Activated CD8-positive, alpha-beta memory T cell treated with anti-CD3 and anti-CD28 coated beads, Interleukin-2, amount 50 U/mL, for 1 hour (primary cell): ENCODE data around the gene CYP4Z1.
"Not testable (repeated sequence)": the region's sequence is repeated elsewhere in the genome, so short reads cannot be mapped to it uniquely, and the experiment has no call there.

Experiments
- DNase-seq: peaks from one replicate; pipeline ENCODE4 v3.0.0-alpha.2; 2020; ENCODE audit errors: extremely low read depth

CYP4Z1 gene

DNA sequence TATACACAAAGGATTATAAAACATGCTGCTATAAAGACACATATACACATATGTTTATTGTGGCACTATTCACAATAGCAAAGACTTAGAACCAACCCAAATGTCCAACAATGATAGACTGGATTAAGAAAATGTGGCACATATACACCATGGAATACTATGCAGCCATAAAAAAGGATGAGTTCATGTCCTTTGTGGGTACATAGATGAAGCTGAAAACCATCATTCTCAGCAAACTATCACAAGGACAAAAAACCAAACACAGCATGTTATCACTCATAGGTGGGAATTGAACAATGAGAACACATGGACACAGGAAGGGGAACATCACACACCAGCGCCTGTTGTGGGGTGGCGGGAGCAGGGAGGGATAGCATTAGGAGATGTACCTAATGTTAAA, 60.0 kb downstream of the CYP4Z1 start:
- DNase-seq, result not testable (repeated sequence)

DNA sequence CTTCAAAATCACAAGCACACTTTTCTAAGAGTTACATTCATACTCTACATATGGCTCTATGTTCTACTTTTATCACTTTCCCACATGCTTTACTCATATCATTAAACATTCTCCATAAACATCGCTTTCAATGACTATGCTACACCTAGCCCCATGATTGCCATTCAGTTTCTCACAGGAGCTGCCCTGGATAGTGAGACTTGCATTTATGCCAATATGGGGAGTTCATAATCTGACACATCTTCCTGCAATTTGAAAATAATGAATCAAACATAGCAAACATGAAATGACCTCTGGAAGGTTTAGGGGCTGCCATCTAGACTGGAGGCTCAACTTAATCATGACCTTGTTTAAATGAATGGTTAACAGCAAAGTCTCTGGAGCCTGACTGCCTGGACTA, 61.2 kb downstream of the CYP4Z1 start:
- DNase-seq, result no peak

DNA sequence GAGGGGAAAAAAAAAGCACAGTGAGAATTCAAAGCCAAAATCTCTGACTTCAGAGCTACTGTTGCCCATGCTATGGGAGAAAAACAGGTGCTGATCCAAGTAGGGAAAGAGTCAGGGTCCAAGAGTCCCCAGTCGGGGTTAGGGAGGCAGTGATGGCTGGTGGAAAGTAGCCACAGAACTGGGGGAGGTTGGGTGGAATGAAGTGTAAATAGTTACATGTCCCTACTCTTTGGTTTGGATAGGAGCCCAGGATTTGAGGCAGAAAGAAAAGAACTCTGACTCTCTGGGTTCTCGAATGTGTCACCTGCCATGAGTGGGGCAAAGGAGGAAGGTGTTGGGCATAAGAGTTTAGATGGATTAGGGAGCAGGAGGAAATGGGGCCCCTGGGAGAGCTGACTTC, 61.8 kb downstream of the CYP4Z1 start:
- not testable (repeated sequence) for DNase-seq

DNA sequence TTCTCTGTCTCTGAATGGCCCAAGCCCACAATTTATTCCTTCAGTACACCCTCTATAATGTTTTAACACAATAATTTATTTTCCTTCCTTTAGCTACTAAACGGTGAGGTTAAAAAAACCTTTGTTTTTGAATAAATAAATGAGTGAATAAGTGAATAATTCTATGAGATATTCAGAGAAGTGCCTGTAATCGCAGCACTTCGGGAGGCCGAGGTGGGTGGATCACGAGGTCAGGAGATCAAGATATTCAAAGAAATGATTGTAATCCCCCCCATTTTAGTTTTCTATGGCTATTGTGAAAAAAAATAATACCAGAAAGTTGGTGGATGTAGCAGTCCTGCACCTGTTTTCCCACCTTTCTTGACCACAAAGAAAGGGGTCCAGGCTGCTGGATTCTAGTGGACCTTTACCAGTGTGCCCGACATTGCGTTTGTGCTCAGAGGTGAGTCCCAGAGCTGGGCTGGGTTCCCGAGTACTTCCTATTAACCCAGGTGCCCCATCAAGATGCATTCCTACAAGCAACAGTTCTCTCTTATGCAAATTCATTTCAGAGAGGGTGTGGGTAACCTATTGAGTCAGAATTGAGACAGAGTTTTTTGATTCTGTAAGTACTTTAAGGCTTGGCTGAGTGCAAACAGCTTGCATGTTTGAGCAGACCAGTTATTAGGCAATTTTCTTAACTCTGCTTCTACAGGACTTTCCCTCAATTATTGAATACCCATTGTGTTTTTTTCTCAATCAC, 62.6 kb downstream of the CYP4Z1 start:
- DNase-seq, result not testable (repeated sequence)

DNA sequence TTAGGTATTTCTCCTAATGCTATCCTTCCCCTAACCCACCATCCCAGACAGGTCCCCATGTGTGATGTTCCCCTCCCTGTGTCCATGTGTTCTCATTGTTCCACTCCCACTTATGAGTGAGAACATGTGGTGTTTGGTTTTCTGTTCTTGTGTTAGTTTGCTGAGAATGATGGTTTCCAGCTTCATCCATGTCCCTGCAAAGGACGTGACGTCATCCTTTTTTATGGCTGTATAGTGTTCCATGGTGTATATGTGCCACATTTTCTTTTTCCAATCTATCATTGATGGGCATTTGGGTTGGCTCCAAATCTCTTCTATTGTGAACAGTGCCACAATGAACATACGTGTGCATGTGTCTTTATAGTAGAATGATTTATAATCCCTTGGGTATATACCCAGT, 65.6 kb downstream of the CYP4Z1 start:
- DNase-seq, result not testable (repeated sequence)

DNA sequence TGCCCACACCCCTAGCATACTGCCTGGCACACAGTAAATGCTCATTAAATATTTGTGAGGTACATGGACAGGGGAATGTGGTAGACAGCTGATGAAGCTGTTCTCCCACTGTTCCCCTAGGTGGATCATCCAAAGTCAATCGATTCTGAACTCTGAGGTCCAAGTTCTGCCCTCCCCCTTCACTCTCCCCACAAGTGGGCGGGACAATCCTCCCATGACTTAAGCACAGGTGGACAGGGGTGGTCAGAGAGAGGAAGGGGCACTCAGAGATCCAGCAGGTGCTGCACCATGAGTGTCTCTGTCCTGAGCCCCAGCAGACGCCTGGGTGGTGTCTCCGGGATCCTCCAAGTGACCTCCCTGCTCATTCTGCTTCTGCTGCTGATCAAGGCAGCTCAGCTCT, 70.2 kb downstream of the CYP4Z1 start, which contains the start of gene CYP4A22:
CYP4A22 (plus strand) TSS at position 244 of the 400 bp plus-strand sequence; CDS start at position 289, 45 bp downstream.
- DNase-seq, result no peak

DNA sequence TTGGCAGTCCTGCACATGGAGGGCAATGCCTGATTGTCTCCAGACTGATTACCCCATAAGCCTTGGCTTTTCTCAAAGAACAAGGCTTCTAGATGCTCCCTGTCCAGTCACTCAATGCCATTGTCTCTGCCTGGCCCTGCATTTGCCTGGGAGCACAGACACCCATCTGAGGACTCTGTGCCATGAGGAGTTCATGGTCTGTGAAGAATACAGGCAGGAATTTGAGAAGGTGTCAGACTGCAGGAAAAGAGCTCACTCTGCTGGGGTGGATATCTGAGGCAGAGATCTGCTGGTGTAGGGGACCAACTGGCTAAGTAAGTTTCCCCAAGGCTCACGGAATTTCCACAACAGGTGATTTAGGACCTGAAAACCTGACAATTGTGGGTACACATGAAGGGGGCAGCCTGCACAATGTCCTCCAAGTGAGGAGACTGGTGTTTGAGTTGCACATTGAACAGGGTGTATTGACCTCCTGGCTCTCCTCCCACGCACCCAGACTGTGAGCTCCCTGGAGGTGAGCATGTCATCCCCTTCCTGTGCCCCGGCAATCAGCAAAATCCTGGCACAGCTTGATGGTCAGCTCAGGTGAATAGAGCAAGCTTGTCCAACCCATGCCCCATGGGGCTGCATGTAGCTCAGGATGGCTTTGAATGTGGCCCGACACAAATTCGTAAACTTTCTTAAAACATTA, 71.0 kb downstream of the CYP4Z1 start:
- DNase-seq, result no peak

DNA sequence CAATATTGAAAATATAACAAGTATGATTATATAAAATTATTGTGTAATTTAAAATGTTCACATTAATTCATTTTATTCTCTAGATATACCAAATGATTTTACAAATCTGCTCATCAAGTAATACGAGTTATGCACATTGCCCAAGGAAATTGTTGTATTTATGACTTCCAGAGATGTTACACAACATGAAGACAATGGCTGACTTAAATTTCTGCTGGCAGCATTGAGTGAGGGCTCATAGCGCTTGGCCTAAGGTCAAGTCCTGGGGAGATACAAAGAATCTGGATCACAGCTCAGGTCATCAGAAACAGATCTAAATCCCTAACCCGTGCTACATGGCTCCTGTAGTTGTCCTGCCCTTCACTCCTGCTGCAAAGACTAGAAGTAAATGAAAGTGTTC, 73.3 kb downstream of the CYP4Z1 start:
- not testable (repeated sequence) for DNase-seq

DNA sequence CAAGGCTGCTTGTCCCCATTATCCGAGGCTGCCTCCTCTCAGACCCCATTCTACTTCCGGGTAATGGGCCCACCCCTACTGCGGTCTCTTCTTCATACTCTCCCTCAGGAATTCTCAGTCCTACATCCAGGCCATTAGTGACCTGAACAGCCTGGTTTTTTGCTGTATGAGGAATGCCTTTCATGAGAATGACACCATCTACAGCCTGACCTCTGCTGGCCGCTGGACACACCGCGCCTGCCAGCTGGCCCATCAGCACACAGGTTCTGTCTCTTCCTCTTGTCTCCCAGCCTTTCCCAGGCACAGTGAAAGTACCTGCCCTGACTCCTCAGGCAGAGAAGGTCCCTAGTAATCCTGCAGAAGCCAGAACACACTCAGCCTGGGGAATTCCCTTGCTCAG, 76.6 kb downstream of the CYP4Z1 start:
- not testable (repeated sequence) for DNase-seq

DNA sequence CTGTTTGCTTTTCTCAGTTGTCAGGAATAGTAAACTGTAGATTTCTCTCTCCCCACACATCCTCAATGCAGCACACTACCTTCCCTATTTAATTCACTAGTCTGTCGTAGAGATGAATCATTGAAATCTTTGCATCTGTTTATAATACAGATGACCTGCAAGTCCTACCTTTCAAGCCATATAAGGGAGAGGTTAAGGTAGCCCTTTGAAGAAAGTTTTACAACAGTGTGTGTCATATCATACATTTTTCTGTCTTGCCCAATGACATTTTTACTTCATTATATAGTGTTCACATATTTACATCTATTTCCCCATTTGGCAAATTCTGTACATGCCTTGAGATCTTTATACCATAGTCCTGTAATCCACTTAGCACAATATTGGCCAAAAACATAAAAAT, 79.5 kb downstream of the CYP4Z1 start:
- DNase-seq, result not testable (repeated sequence)

DNA sequence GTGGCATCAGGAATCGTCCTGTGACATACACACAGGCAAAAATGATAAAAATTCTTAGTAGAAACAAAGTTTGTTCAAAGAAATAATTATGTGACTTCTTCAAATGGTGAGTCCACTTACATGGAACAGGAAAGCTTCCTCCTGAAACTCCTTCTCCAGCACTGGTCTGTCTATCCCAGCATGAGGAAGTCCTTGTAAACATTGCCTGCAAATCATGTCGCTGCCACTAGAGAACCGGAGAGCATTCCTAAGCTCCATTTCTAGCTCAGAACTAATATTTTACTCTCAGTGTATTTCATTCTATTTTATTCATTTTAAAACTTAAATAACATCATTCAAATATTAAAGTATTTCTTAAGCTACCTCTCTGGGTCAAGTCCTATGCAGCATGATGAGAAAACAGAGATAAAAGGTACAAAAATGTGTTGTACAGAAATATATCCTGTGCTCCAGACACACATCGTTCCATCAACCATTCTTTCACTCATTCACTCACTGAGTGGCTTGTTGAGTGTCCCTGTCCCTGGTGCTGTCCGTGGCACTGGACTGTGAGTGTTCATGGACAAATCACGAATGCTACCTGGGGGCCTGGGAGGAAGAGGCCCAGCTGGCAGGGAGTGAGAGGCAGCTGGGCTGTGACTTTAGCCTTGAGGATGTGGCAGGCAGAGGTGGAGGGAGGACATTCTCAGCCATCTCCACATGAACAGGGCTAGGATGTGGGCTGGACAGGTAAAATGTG, 80.2 kb downstream of the CYP4Z1 start:
- DNase-seq, result no peak

DNA sequence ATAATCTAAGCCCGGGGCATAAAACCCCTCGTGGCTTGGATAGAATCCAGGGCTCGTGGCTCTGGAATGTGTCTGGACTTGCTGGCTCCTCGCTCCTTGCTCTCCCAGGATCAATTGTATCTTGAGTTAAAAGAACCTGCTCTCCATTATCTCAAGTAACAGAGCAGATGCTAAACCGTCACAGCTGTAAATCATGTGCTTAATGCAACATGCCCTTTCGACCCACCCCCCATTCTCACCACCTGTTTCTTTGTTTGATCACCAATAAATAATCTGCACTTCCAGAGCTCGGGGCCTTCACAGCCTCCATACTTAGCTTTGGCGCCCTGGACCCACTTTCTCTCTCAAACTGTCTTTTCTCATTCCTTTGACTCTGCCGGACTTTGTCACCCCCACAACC, 82.1 kb downstream of the CYP4Z1 start:
- not testable (repeated sequence) for DNase-seq

DNA sequence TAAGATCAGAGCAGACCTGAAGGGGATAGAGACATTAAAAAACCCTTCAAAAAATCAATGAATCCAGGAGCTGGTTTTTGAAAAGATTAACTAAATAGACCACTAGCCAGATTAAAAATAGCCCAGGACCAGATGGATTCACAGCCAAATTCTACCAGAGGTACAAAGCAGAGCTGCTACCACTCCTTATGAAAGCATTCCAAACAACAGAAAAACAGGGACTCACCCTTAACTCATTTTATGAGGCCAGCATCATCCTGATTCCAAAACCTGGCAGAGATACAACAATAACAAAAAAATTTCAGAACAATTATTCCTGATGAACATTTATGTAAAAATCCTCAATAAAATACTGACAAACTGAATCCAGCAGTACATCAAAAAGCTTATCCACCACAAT, 89.4 kb downstream of the CYP4Z1 start:
- DNase-seq, result not testable (repeated sequence)

DNA sequence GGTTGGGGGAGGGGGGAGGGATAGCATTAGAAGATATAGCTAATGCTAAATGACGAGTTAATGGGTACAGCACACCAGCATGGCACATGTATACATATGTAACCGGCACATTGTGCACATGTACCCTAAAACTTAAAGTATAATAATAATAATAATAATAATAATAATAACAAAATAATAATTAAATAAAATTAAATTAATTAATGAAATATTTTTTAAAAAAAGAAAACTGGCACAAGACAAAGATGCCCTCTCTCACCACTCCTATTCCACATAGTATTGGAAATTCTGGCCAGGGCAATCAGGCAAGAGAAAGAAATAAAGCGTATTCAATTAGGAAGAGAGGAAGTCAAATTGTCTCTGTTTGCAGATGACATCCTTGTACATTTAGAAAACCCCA, 90.9 kb downstream of the CYP4Z1 start:
- not testable (repeated sequence) for DNase-seq

DNA sequence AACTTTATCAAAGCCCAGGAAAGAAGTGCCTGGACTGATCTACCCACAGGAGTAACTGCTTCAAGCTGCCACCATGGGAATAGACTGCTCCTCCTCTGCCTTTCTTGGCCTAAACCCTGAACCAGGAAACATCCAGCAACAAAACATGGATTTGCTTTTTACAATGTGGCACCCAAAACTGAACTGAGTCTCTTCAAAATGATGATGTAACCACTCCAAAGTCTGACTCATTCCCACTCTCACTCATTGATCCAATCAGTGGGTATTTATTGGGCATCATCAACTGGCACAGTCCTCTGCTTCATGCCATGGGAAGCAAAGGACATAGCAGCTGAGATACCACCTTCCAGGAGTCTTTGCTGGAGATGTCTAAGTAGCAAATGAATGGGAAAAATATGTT, 93.7 kb downstream of the CYP4Z1 start:
- DNase-seq, result no peak

DNA sequence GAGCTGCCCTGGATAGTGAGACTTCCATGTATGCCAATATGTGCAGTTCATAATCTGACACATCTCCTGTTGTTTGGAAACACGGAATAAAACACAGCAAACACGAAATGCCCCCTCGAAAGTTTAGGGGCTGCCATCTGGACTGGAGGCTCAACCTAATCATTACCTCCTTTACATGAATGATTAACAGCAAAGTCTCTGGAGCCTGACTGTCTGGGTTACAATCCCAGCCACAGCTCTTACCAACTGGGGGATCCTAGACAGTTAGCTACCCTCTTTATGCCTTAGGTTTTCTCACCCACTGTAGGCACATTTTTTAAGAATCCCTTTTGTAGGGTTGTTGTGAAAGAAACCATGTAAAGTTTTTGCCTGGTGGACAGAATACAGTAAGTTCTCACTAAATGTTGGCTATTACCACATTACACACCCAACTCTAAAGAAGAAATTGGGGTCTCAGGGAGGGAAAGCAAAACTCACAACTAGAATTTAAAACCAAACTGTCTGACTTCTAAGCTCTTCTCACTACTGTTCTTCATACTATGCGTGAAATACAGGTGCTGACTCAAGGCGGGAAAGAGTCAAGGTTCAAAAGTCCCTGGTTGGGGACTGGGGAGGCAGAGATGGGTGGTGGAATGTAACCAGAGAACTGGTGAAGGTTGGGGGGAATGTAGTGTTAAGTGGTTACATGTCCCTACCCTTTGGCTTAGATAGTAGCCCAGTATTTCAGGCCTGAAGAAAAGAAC, 94.4 kb downstream of the CYP4Z1 start:
- no peak for DNase-seq

DNA sequence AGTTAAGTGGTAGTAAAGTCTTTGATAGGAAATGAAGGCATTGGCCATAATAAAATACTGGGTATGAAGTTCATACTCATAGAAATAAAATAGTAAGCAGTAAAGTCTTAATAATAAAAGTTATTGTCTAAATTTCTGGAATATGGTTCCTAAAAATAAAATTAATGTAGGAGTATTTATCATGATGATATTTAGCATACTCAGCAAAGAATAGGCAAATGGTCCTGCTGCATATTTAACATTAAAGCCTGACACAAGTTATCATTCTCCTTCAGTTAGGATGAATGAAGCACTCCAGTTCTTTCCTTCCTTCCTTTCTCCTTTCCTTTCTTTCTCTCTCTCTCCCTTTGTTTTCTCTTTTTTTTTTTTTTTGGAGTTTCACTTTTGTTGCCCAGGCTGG, 97.5 kb downstream of the CYP4Z1 start:
- DNase-seq, result no peak
